PC-3 (cell line): Measurements from ENCODE around the gene IZUMO2. TPM values are rescaled to one million over a fixed set of nuclear protein-coding genes. Genes with fewer than 3 reads are reported as not detected.

ENCODE experiments used
- ATAC-seq: fragments of 200-7000 bp; cut with Tn5 transposase; 2 replicates; pipeline ENCODE4 v1.9.1; 2020; ENCODE audit warnings: mild to moderate bottlenecking, moderate library complexity
- BruUV-seq: library from RNA; stranded (reverse); fragments of 400-500 nt; replicated peaks from 2 replicates; lab custom pipeline; 2021; lab: Mats Ljungman, UMichigan
- CTCF ChIA-PET: fragments of 300-600 bp; sonication (Branson Sonifier 250); formaldehyde crosslinking; loops from one replicate; lab custom pipeline; 2022; ENCODE audit warnings: antibody characterized with exemption; lab: Charles Lee
- POLR2A ChIA-PET: fragments of 300-600 bp; sonication (Branson Sonifier 250); formaldehyde crosslinking; loops from one replicate; lab custom pipeline; 2022; ENCODE audit warnings: antibody characterized with exemption; ENCODE audit not compliant: unreplicated experiment; lab: Charles Lee
- DNase-seq: peaks from one replicate; pipeline ENCODE4 v3.0.0-alpha.2; 2015
- H2AFZ ChIP-seq: fragments of 300-600 bp; sonication (generic); 2 replicates; pipeline ENCODE4 v1.6.0; 2016; ENCODE audit warnings: antibody characterized with exemption, low read length
- H3F3A ChIP-seq: fragments of 300-600 bp; sonication (generic); one replicate; pipeline ENCODE4 v1.6.0; 2017; ENCODE audit warnings: antibody characterized with exemption, low read length, control low read depth, mild to moderate bottlenecking; ENCODE audit not compliant: unreplicated experiment
- H3K27ac ChIP-seq: fragments of 300-600 bp; sonication (generic); 2 replicates; pipeline ENCODE4 v1.5.1; 2016; ENCODE audit warnings: mild to moderate bottlenecking, low read length
- H3K27me3 ChIP-seq: fragments of 300-600 bp; sonication (generic); 2 replicates; pipeline ENCODE4 v1.6.1; 2016; ENCODE audit warnings: low read length, mixed read lengths
- H3K36me3 ChIP-seq: fragments of 300-600 bp; sonication (generic); 2 replicates; pipeline ENCODE4 v1.6.1; 2016; ENCODE audit warnings: low read depth, mixed run types, low read length, mixed read lengths
- H3K4me1 ChIP-seq: fragments of 300-600 bp; sonication (generic); 2 replicates; pipeline ENCODE4 v1.5.1; 2016; ENCODE audit warnings: low read length; ENCODE audit not compliant: insufficient read depth
- H3K4me2 ChIP-seq: fragments of 300-600 bp; sonication (generic); 2 replicates; pipeline ENCODE4 v1.6.0; 2016; ENCODE audit warnings: low read length
- H3K4me3 ChIP-seq: fragments of 300-600 bp; sonication (generic); 2 replicates; pipeline ENCODE4 v1.5.1; 2016; ENCODE audit warnings: mild to moderate bottlenecking, low read length, mixed read lengths
- H3K79me2 ChIP-seq: fragments of 300-600 bp; sonication (generic); 2 replicates; pipeline ENCODE4 v1.6.1; 2017; ENCODE audit warnings: low read length, mixed read lengths
- H3K9ac ChIP-seq: fragments of 300-600 bp; sonication (generic); 2 replicates; pipeline ENCODE4 v1.6.0; 2016; ENCODE audit warnings: mild to moderate bottlenecking, low read length
- H3K9me2 ChIP-seq: fragments of 300-600 bp; sonication (generic); replicated peaks from 2 replicates; pipeline ENCODE4 v1.6.1; 2016; ENCODE audit warnings: mixed run types, low read length, mixed read lengths
- H3K9me3 ChIP-seq: fragments of 300-600 bp; sonication (generic); 2 replicates; pipeline ENCODE4 v1.6.1; 2016; ENCODE audit warnings: low read length, mixed read lengths
- H4K20me1 ChIP-seq: fragments of 300-600 bp; sonication (generic); 2 replicates; pipeline ENCODE4 v1.6.1; 2016; ENCODE audit warnings: low read length, mixed read lengths
- CTCF ChIP-seq: fragments of 300-600 bp; sonication (generic); conservative IDR thresholded peaks from 2 replicates; pipeline ENCODE4 v1.5.1; 2017; ENCODE audit warnings: antibody characterized with exemption, low read depth, mild to moderate bottlenecking, low read length
- EZH2 ChIP-seq: fragments of 300-600 bp; sonication (generic); IDR thresholded peaks from one replicate; pipeline ENCODE4 v1.6.1; 2017; ENCODE audit warnings: antibody characterized with exemption, mild to moderate bottlenecking, low read length; ENCODE audit not compliant: unreplicated experiment
- EZH2phosphoT487 ChIP-seq: fragments of 300-600 bp; sonication (generic); IDR thresholded peaks from 2 replicates; pipeline ENCODE4 v1.6.1; 2018; ENCODE audit warnings: mild to moderate bottlenecking, antibody characterized with exemption, low read length, borderline replicate concordance
- intact Hi-C: fragments of 100-400 bp; cut with micrococcal nuclease; formaldehyde crosslinking; loops from 2 replicates; pipeline ENCODE4 v1.9.0; 2023
- total RNA-seq: library from RNA; depleted of rRNA; stranded (reverse); fragments of >200 nt; gene quantifications from 2 replicates; pipeline ENCODE4 v1.2.3, GENCODE V29; 2014

The IZUMO2 gene
- total RNA-seq, 1 experiment from 2014 or later: not detected

- Histone ChIP-seq H3K4me2 (no peak overlapping the region), H3K79me2 (no peaks in the 10 kb centered on the region), H3K9me3 (no peaks in the 10 kb centered on the region), H3K4me1 (no peaks in the 10 kb centered on the region), H3K36me3 (no peaks in the 10 kb centered on the region), H3K9ac (no peak overlapping the region), H3F3A (no peaks in the 10 kb centered on the region), H3K27ac (no peak overlapping the region), H4K20me1 (no peaks in the 10 kb centered on the region), H2AFZ (no peak overlapping the region), H3K4me3 (no peak overlapping the region), H3K9me2 (no peaks in the 10 kb centered on the region), H3K27me3 (no peaks in the 10 kb centered on the region; the same call in 1 of the 2 replicates)
- DNase-seq (no peak), ATAC-seq (no peak)
- TF ChIP-seq CTCF (no peak), EZH2phosphoT487 (no peak), EZH2 (no peak)
- intact Hi-C loops: no loop called here
- ChIA-PET CTCF (no interaction called here), POLR2A (no interaction called here)
- BruUV-seq: no TSS peak
Measured at GRCh38 chr19:50197348-50197747, 34.3 kb upstream of the IZUMO2 start.

GRCh38 chr19:50196322-50196932 lies 33.3 kb upstream of the IZUMO2 start:
- Histone ChIP-seq H3F3A (no peaks in the 10 kb centered on the region), H3K36me3 (no peaks in the 10 kb centered on the region), H4K20me1 (no peaks in the 10 kb centered on the region), H3K27ac (no peak overlapping the region), H3K4me1 (no peaks in the 10 kb centered on the region), H3K9ac (no peak overlapping the region), H3K79me2 (no peaks in the 10 kb centered on the region), H3K9me2 (no peaks in the 10 kb centered on the region), H3K4me3 (no peak overlapping the region), H2AFZ (no peak overlapping the region), H3K27me3 (no peaks in the 10 kb centered on the region; the same call in 1 of the 2 replicates), H3K4me2 (no peak overlapping the region), H3K9me3 (no peaks in the 10 kb centered on the region)
- ChIA-PET CTCF (no interaction called here), POLR2A (no interaction called here)
- DNase-seq (no peak), ATAC-seq (no peak)
- intact Hi-C loops: no loop called here
- no TSS peak for BruUV-seq
- TF ChIP-seq EZH2 (no peak), CTCF (no peak), EZH2phosphoT487 (no peak)

GRCh38 chr19:50195224-50195623 lies 32.1 kb upstream of the IZUMO2 start:
- no peaks in the 10 kb centered on the region for H4K20me1 ChIP-seq
- BruUV-seq: no TSS peak
- ATAC-seq (no peak), DNase-seq (no peak)
- no peak for TF ChIP-seq EZH2
- no peak overlapping the region for H3K4me3 ChIP-seq
- H2AFZ ChIP-seq: no peak overlapping the region
- CTCF ChIA-PET: no interaction called here
- intact Hi-C loops: no loop called here
- H3K36me3 ChIP-seq: no peaks in the 10 kb centered on the region
- no peaks in the 10 kb centered on the region for H3K79me2 ChIP-seq
- no peak overlapping the region for H3K4me2 ChIP-seq
- H3K9me2 ChIP-seq: no peaks in the 10 kb centered on the region
- H3K4me1 ChIP-seq: no peaks in the 10 kb centered on the region
- H3K27ac ChIP-seq: no peak overlapping the region
- no peaks in the 10 kb centered on the region for H3K9me3 ChIP-seq
- H3F3A ChIP-seq: no peaks in the 10 kb centered on the region
- H3K9ac ChIP-seq: no peak overlapping the region
- no peaks in the 10 kb centered on the region; the same call in 1 of the 2 replicates for H3K27me3 ChIP-seq
- POLR2A ChIA-PET: interaction anchor here (0.6 kb wide), 1 partner anchor 18 kb away, joined by 7 read pairs; no protein-coding TSS in a partner anchor
